ENCODE measurements around the gene IL34.
A peak's percentile ranks its signal among the peaks of the same experiment; 100 is the strongest.

IL34 gene

GRCh38 chr16:70678898-70679670 lies 32.7 kb downstream of the IL34 start:
- no peak for DNase-seq

DNA sequence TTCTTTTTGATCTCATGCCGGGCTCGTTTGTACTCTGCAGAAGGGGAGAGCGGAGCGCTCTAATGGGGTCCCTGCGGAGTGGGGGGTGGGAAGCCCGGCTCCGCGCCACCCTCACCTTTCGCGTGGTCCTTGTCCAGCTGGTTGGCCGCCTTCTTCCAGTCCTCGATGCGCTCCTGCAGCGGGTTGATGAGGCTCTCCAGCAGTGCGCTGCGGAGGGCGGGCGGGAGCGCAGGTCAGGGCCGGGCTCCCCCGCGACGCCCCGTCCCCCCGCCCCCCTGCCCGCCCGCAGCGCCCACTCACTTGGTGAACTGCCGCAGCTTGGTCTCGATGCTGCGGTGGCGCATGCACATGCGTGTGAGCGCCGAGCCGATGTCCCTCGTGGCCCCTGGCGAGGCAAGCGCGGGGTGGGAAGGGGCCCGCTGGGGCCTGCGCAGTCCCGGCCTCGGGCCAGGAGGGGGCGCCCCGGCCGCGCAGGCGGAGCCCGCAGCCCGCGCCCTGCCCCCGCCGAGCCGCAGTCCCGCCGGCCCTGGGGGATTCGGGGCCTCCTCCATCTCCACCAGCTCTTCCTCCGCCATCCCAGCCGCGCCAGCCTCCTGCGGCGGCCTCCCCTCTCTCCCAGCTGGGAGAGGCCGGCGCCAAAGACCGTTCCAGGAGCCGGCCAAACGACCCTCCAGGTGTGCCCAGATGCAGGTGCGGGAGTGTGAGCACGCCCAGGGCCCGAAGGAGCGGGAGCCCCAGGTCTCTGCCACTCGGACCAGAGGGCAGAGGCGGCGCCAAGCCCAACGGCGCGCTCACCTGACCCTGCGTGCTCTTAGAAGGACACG lies 33.5 kb downstream of the IL34 start:
- DNase-seq: no peak

GRCh38 chr16:70680495-70681381 lies 34.4 kb downstream of the IL34 start:
- DNase-seq: no peak

DNA sequence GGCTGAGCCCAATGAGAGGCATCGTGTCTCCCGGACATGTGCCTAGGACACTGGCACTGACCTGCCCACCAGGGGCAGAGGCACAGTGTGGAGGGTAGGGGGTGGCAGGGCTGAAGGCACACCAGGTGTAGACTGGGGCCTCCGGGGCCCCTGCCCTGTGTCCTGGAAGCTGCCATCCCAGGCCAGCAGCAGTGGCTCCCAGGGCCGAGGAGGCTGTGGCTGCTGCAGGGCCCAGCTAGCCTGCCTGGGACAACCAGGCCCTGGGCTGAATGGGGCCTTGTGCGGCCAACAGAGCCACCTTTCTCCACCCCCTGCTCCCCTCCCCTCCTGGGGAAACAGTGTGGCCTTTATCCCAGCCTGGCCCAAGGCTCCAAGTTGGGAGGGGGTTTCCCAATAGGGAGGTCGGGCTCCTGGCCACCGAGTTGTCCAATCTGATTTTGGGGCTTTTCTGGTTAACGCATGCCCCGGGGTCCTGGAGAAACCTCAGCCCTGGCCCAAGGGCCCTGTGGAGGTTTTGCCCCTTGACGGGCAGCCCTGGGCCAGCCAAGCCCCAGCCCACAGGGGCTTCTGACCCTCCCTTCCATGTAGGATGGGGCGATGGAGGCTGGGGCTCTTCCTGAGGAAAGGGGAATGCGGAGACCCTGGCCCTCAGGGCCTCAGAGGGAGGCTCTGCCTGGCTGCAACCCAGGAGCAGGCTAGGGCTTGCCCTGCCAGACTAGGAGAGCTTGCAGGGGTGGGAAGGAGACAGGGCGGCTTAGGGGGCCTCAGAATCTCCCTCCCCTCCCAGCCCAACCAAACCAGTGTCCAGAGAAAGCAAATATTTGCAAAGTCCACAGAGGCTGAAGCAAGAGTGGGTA lies 35.3 kb downstream of the IL34 start:
- no peak for DNase-seq

GRCh38 chr16:70682239-70683145 lies 36.1 kb downstream of the IL34 start:
- no peak for DNase-seq

- no peak for DNase-seq
Observed at GRCh38 chr16:70683146-70683944, 37.0 kb downstream of the IL34 start.

DNA sequence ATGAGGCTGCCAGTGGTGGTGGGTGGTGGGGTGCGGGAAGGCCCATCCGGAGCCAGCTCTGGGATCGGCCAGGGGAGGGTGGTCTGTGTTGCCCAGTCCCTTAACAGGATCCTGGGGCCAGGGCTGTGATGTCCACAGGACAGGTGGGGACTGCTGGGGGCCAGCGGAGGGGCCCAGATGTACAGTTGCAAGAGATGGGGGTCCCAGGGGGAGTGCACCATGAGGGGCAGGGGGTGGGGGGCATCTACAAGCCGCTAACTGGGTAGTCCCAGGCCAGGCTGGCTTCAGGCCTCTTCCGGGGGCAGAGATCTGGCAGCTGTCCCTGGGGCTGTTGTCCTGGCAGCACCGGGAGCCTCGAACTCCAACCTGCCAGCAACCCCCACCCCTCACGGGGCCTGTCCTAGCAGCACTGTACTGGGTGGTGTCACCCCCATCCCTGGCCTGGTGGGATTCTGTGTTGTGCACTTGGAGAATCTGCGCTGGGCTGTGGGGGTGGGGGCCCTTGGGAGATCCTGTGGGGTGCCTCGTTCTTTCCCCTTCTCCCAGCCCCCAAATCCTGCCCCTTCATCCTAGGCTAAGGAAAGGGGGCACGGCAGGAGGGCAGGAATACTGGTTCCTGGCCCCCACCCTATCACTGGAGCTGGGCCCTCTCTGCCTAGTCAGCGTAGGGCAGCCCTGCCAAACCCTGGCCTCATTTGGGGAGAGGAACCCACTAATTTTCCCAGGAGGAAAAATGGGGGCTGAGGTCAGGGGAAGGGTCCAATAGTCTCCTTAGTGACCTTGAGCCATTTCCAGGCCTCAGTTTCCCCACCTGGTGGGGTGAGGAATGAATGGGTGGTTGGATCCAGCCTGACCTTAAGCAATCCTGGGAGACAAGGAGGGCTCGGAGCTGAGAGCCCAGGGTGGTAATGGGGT lies 38.0 kb downstream of the IL34 start:
- DNase-seq: no peak

DNA sequence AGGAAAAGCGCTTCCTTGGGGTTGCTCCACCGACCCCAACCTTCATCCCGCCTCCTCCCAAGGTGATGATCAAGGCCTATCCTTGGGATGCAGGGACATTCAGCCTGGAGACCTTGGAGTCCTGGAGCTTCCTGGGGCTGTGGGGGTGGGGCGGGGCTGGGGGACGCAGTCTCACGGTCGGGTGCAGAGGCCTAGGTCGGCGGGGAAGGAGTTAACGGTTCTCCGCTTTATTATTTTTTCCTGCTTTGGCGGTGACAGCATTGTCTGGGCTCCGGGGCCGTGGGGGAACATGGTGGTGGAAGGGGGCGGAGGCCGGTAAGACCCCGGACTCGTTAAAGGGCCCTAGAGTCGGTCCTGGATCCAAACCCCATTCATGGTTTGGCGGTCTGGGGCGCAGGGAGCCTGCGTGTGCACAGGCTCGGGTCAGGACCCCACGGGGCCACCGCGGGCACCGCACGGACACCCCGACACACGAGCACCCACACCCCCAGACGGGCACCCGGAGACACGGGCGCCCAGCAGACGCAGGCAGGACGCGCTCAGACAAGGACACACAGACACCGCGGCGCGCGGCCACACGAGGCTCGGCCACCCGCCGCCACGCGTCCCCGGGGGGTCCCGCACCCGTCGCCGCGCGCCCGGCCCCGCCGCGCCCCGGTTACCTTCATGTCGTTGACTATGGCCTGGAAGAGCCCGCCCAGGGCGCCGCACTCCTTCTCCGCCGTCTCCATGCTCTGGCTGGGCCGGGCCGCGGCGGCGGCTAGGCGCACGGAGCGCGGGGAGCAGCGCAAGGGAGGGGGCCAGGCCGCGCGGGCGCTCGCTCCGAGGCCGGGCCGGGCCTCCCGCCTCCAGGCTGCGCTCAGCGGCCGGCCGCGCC lies 38.9 kb downstream of the IL34 start:
- DNase-seq: no peak

- peak in 1 of 2 experiments; percentile 16 for DNase-seq
Observed at GRCh38 chr16:70685938-70686375, 39.6 kb downstream of the IL34 start, which contains the start of gene MTSS2. MTSS2 (minus strand) TSS chr16:70686053; CDS start chr16:70685791, 262 bp downstream.

- DNase-seq: no peak
Observed at GRCh38 chr16:70686376-70687101, 40.2 kb downstream of the IL34 start.

GRCh38 chr16:70687102-70687511 lies 40.7 kb downstream of the IL34 start:
- DNase-seq: no peak

DNA sequence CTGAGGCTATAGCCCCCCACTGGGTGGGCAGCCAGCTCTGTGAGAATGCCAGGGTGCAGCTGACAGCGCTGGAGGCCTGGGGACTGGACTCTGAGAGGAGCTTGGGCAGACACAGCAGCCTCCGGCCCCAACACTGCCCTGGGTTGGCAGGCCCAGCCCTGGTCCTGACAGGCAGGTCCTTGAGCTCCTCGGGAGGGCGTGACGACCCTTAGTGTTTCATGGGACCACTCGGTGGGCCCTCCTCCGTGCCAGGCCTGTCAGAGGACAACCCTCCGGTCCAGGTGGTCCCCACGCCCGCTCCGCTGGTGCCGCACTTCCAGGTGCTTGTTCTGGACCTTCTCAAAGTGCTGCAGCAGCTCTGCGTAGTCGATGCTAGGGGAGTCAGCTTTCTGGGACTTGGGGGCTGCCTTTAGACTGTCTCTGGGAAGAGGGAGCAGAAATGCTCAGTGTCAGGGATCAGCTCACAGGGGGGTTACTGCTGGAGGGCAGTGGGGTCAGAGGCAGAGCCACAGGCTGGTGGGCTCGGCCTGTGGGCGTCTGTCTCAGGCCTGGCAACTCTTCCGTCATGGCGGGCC lies 41.4 kb downstream of the IL34 start:
- DNase-seq: no peak

DNA sequence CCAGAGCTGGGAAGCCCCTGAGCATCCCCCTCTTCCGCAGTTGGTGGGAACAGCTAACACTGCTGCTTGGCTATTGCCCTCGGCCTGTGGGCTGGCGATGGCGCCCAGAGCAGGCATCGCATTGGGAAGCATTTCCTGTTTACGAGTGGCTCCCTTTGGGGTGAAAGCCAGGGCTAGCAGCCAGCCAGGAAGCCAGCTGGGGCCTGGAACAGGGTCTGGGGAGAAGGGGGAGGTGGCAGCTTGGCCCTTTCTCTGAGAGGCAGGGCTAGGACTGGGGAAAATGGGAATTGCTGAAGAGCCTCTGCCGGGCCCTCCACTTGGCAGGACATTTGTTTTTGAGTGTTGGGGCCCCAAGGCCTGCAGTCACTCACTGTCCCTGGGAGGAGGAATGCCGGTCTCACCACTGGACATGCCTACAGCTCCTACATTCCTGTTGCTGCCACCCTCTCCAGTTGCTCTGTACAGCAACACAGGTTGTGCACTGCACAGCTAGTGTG lies 41.9 kb downstream of the IL34 start:
- DNase-seq: no peak

- no peak for DNase-seq
Observed at GRCh38 chr16:70689035-70689969, 42.9 kb downstream of the IL34 start.

All from activated CD4-positive, alpha-beta T cell treated with anti-CD3 and anti-CD28 coated beads, Interleukin-2, amount 50 U/mL, for 48 hours (primary cell).